HepG2 (cell line): Measurements from ENCODE around the gene RNF4. TPM values are rescaled to one million over a fixed set of nuclear protein-coding genes. Genes with fewer than 3 reads are reported as not detected.

Experiments
- ATAC-seq: fragments of 200-7000 bp; cut with Tn5 transposase; 3 replicates; pipeline ENCODE4 v1.9.1; 2020; ENCODE audit warnings: mild to moderate bottlenecking, moderate library complexity
- BruUV-seq: library from RNA; stranded (reverse); fragments of 400-500 nt; replicated peaks from 2 replicates; lab custom pipeline; 2021; lab: Mats Ljungman, UMichigan
- CTCF ChIA-PET: fragments of 300-600 bp; formaldehyde crosslinking; extraction: SDS; loops from one replicate; lab custom pipeline; 2021; ENCODE audit warnings: low total read pairs, inconsistent platforms, low intra/inter-chr PET ratio; lab: Yijun Ruan, JAX
- POLR2A ChIA-PET: fragments of 350-600 bp; sonication (Branson Sonifier 250); formaldehyde crosslinking; loops from one replicate; lab custom pipeline; 2020; ENCODE audit warnings: antibody characterized with exemption, inconsistent platforms; lab: Yijun Ruan, JAX
- DNase-seq: peaks from one replicate; pipeline ENCODE4 v3.0.0-alpha.2; 2015; ENCODE audit warnings: low spot score
- FAIRE-seq: peaks from 3 replicates; lab custom pipeline; 2011; peaks lifted over from hg19 to GRCh38; lab: Jason Lieb, UNC
- H2AFZ ChIP-seq: one replicate; pipeline ENCODE4 v1.6.1; 2011; ENCODE audit warnings: low read length, inconsistent platforms
- H3K27ac ChIP-seq: fragments of 300-600 bp; 3 replicates; pipeline ENCODE4 v1.8.0; 2011; ENCODE audit warnings: mixed run types, mild to moderate bottlenecking, mixed read lengths, low read length, inconsistent platforms; ENCODE audit not compliant: insufficient read depth; ENCODE audit errors: extremely low read length
- H3K27me3 ChIP-seq, 2 experiments: fragments of 200-600 bp in 1 of 2; 2 replicates in 1 of 2; 3 replicates in 1 of 2; pipeline versions ENCODE4 v1.6.0 to v1.8.0; 2011; ENCODE audit warnings: low read length in 2 of 2, mild to moderate bottlenecking in 2 of 2, moderate library complexity in 2 of 2, inconsistent platforms in 1 of 2; ENCODE audit not compliant: insufficient read depth in 2 of 2, control insufficient read depth in 1 of 2
- H3K36me3 ChIP-seq, 2 experiments: fragments of 200-600 bp in 1 of 2; replicated peaks in 1 of 2; 2 replicates in 1 of 2; 3 replicates in 1 of 2; pipeline versions ENCODE4 v1.5.1 to v1.8.0; 2011; ENCODE audit warnings: low read length in 2 of 2, inconsistent platforms in 1 of 2; ENCODE audit not compliant: insufficient read depth in 2 of 2, control insufficient read depth in 1 of 2
- H3K4me1 ChIP-seq: 2 replicates; pipeline ENCODE4 v1.5.1; 2012; ENCODE audit warnings: low read length, inconsistent platforms; ENCODE audit not compliant: insufficient read depth
- H3K4me2 ChIP-seq: 2 replicates; pipeline ENCODE4 v1.6.0; 2011; ENCODE audit warnings: low read depth, low read length, inconsistent platforms
- H3K4me3 ChIP-seq, 3 experiments: fragments of 200-600 bp in 1 of 3; sonication (generic), shearing (Covaris generic) in 1 of 3; replicated peaks in 1 of 3; 2 replicates each; pipeline ENCODE4 v1.5.1; 2011 to 2016; ENCODE audit warnings: low read length in 3 of 3, inconsistent platforms in 2 of 3, low read depth in 2 of 3, mild to moderate bottlenecking in 2 of 3, control low read depth in 1 of 3, mixed read lengths in 1 of 3; ENCODE audit not compliant: insufficient read depth in 1 of 3
- H3K79me2 ChIP-seq: one replicate; pipeline ENCODE4 v1.6.1; 2011; ENCODE audit warnings: low read length, inconsistent platforms; ENCODE audit not compliant: insufficient read depth
- H3K9ac ChIP-seq: 2 replicates; pipeline ENCODE4 v1.6.0; 2011; ENCODE audit warnings: mild to moderate bottlenecking, low read depth, low read length, inconsistent platforms; ENCODE audit not compliant: insufficient read depth
- H3K9me3 ChIP-seq: 2 replicates; pipeline ENCODE4 v1.5.1; 2012; ENCODE audit warnings: mild to moderate bottlenecking, low read length
- H4K20me1 ChIP-seq: 2 replicates; pipeline ENCODE4 v1.6.0; 2011; ENCODE audit warnings: inconsistent platforms, mild to moderate bottlenecking, low read length, moderate library complexity; ENCODE audit not compliant: insufficient read depth
- CREM ChIP-seq, 2 experiments: sonication (generic) in 1 of 2; formaldehyde crosslinking in 1 of 2; IDR thresholded peaks; 2 replicates each; pipeline versions ENCODE4 v1.4.0 to v1.6.1; 2016 to 2020; ENCODE audit warnings: antibody characterized with exemption in 1 of 2, mild to moderate bottlenecking in 1 of 2, missing genetic modification reagents in 1 of 2
- GATA4 ChIP-seq: sonication (generic); IDR thresholded peaks from 2 replicates; pipeline ENCODE4 v1.6.1; 2016; ENCODE audit warnings: antibody characterized with exemption, low read depth, borderline replicate concordance
- GATAD1 ChIP-seq: IDR thresholded peaks from 2 replicates; pipeline ENCODE4 v1.6.1; 2016; ENCODE audit warnings: missing genetic modification reagents, missing compliant biosample characterization
- KDM2A ChIP-seq: sonication (generic); formaldehyde crosslinking; IDR thresholded peaks from 2 replicates; pipeline ENCODE4 v1.4.0; 2020; ENCODE audit warnings: low read depth, missing genetic modification reagents, borderline replicate concordance
- NR2F6 ChIP-seq, 2 experiments: IDR thresholded peaks; 2 replicates each; pipeline ENCODE4 v1.6.1; 2016; ENCODE audit warnings: antibody characterized with exemption in 1 of 2, mild to moderate bottlenecking in 1 of 2
- POLR2AphosphoS5 ChIP-seq: IDR thresholded peaks from 2 replicates; pipeline ENCODE4 v1.6.1; 2012; ENCODE audit warnings: low read depth, low read length
- POLR2G ChIP-seq: fragments of 200-400 bp; formaldehyde crosslinking; IDR thresholded peaks from 2 replicates; pipeline ENCODE4 v1.6.1; 2018; ENCODE audit warnings: mild to moderate bottlenecking, low read depth, low read length, moderate library complexity
- REL ChIP-seq: sonication (generic); formaldehyde crosslinking; conservative IDR thresholded peaks from 2 replicates; pipeline ENCODE4 v1.8.0; 2022; ENCODE audit warnings: mild to moderate bottlenecking, missing genetic modification reagents, moderate library complexity
- TEAD3 ChIP-seq: optimal IDR thresholded peaks from 2 replicates; pipeline ENCODE3; 2016; ENCODE audit warnings: borderline replicate concordance
- ZNF17 ChIP-seq: sonication (generic); formaldehyde crosslinking; IDR thresholded peaks from 2 replicates; pipeline ENCODE4 v1.5.0; 2020; ENCODE audit warnings: mild to moderate bottlenecking, missing genetic modification reagents
- ZNF562 ChIP-seq: sonication (generic); formaldehyde crosslinking; IDR thresholded peaks from 2 replicates; pipeline ENCODE4 v1.8.0; 2022; ENCODE audit warnings: missing genetic modification reagents, borderline replicate concordance
- WGBS: methylation state at CpG from one replicate; pipeline ENCODE4 v1.1.6; 2017; ENCODE audit warnings: low lambda C conversion rate; 5-methylcytosine and 5-hydroxymethylcytosine counted together
- in situ Hi-C: cut with HindIII; loops from 2 replicates; pipeline ENCODE4 v1.10.0; 2017; ENCODE audit warnings: low pct_unique_long_range_greater_than_20kb; ENCODE audit not compliant: extremely low pct_ligation_motif_present
- intact Hi-C: fragments of 100-400 bp; cut with micrococcal nuclease; formaldehyde crosslinking; loops from one replicate; pipeline ENCODE4 v1.10.0; 2022; ENCODE audit not compliant: unreplicated experiment
- polyA plus RNA-seq, 8 experiments: library from polyadenylated mRNA; depleted of rRNA in 3 of 8; stranded (reverse) in 7 of 8; unstranded in 1 of 8; fragments of >200 nt; fragmentation: Illumina TruSeq in 4 of 8; extraction: Trizol in 4 of 8; gene quantifications; 2 replicates each; pipeline versions ENCODE4 v1.2.1 to v1.2.3, GENCODE V29; 2011 to 2016; ENCODE audit warnings: low read depth in 4 of 8, missing spikeins in 1 of 8, mixed read lengths in 1 of 8; ENCODE audit not compliant: insufficient read depth in 1 of 8
- total RNA-seq, 5 experiments: library from RNA; depleted of rRNA; stranded (reverse); fragments of >200 nt; fragmentation: Illumina TruSeq; extraction: Trizol; gene quantifications; 2 replicates each; pipeline ENCODE4 v1.2.3, GENCODE V29; 2016; ENCODE audit warnings: low read depth in 1 of 5
- TF ChIP-seq, protein P1 (sequence below): sonication (generic); formaldehyde crosslinking; IDR thresholded peaks from 2 replicates; pipeline ENCODE4 v1.4.0; 2020; ENCODE audit warnings: missing genetic modification reagents
- TF ChIP-seq, protein P2 (sequence below): sonication (generic); formaldehyde crosslinking; IDR thresholded peaks from 2 replicates; pipeline ENCODE4 v1.4.0; 2020; ENCODE audit warnings: missing genetic modification reagents
- TF ChIP-seq, protein P3 (sequence below): sonication (generic); formaldehyde crosslinking; IDR thresholded peaks from 2 replicates; pipeline ENCODE4 v1.4.0; 2020; ENCODE audit warnings: mild to moderate bottlenecking, missing genetic modification reagents
- TF ChIP-seq, protein P4 (sequence below): IDR thresholded peaks from 2 replicates; pipeline ENCODE4 v1.6.1; 2016; ENCODE audit warnings: mild to moderate bottlenecking

The RNF4 gene
- total and polyA plus RNA-seq, 2 of the 13 experiments (the other 11 are each of a cell fraction or from before 2014, with no cell fraction given) = 38.1 to 45.1 TPM

DNA sequence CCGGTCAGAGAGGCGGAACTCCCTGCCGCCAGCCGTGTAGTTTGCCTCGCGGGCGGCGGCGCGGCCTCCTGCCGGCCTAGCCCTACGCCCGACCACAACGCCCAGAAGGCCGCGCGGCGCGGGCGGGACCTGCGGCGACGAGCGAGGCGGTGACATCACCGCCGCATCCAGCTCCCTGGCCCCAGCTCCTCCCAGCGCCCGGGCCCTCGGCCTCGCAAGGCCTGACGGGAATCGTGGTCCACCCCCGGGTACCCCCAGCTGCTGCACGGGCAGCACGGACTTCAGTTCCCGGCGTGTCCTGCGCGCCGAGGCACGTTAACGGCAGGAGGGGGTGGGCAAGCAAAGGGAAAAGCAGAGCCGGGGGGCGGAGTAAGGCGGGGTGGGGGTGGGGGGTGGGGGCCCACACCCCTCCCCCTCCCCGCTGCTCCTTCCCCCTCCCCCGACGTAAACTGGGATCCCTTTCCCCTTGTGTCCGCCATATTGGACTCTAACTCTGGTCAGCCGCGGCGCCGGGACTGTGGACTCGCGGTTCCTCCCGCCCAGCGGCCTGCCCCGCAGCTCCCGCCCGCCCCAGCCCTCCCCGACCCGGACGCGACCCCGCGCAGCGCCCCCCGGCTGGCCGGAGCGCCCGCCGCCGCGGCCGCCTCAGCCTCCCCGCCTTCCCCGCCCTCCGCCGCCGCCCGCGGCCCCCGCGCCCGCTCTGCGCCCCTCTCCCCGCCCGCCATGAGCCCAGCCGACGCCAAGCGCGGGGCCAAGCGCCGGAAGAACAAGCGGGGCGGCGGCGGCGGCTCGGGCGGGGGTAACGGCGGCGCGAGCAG, 67.5 kb downstream of the RNF4 start, which contains the start of gene FAM193A:
FAM193A (plus strand) TSS at position 455 of the 818 bp plus-strand sequence; CDS start at position 724, 269 bp downstream.
- Histone ChIP-seq H3K79me2 (peaks cover 41% of the 10 kb centered on the region), H3K36me3 (no peaks in the 10 kb centered on the region), H3K4me2 (peak within 1 kb of the TSS; percentile 96), H4K20me1 (peaks cover 22% of the 10 kb centered on the region), H2AFZ (no peak within 1 kb of the TSS), H3K9me3 (no peaks in the 10 kb centered on the region), H3K4me3 (peak within 1 kb of the TSS; percentile 89 to 92 (median 91)), H3K27me3 (no peaks in the 10 kb centered on the region; a peak in 1 of 5 replicates), H3K4me1 (peaks cover 20% of the 10 kb centered on the region), H3K27ac (peak within 1 kb of the TSS; percentile 86), H3K9ac (peak within 1 kb of the TSS; percentile 94)
- DNase-seq (peak; percentile 96), ATAC-seq (peak; percentile 90), FAIRE-seq (no peak)
- POLR2A ChIA-PET = interaction anchor here (0.6 to 2.5 kb wide), 15 partner anchors 8 to 399 kb away, joined by 3 to 25 read pairs (median 3); partner anchors contain the start of genes HAUS3, MXD4, POLN and RNF4
- CTCF ChIA-PET = no interaction called here
- in situ Hi-C loops (no loop called here), intact Hi-C loops (loop anchor here (2.0 kb wide), 1 partner anchor 68 kb away; the partner anchor contains the start of gene RNF4)
- no TSS peak for BruUV-seq
- 2% methylated on average over 19 of the region's 106 CpGs for WGBS
- TF ChIP-seq POLR2AphosphoS5 = peak; percentile 52; the same call in 1 of the 2 replicates
- TF ChIP-seq GATAD1 (CRISPR knock-in tag) = peak; percentile 48; the same call in 1 of the 2 replicates
- peak; percentile 36; the same call in 1 of the 2 replicates for TF ChIP-seq KDM2A (CRISPR knock-in tag)
- TF ChIP-seq CREM (IDR thresholded peaks at IDR 0.05) = peak; percentile 87
- no peak for TF ChIP-seq CREM (CRISPR knock-in tag; IDR thresholded peaks at IDR 0.05)
- TF ChIP-seq GATA4 = no peak
- peak; percentile 33 for TF ChIP-seq POLR2G
- no peak for TF ChIP-seq ZNF562 (CRISPR knock-in tag)
- TF ChIP-seq, protein P1, sequence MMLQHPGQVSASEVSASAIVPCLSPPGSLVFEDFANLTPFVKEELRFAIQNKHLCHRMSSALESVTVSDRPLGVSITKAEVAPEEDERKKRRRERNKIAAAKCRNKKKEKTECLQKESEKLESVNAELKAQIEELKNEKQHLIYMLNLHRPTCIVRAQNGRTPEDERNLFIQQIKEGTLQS (CRISPR knock-in tag) = peak; percentile 70
- TF ChIP-seq, protein P2, sequence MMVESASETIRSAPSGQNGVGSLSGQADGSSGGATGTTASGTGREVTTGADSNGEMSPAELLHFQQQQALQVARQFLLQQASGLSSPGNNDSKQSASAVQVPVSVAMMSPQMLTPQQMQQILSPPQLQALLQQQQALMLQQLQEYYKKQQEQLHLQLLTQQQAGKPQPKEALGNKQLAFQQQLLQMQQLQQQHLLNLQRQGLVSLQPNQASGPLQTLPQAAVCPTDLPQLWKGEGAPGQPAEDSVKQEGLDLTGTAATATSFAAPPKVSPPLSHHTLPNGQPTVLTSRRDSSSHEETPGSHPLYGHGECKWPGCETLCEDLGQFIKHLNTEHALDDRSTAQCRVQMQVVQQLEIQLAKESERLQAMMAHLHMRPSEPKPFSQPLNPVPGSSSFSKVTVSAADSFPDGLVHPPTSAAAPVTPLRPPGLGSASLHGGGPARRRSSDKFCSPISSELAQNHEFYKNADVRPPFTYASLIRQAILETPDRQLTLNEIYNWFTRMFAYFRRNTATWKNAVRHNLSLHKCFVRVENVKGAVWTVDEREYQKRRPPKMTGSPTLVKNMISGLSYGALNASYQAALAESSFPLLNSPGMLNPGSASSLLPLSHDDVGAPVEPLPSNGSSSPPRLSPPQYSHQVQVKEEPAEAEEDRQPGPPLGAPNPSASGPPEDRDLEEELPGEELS (CRISPR knock-in tag) = 0 out of 2 replicates have a peak, but pooled peaks have one; percentile 22
- TF ChIP-seq ZNF17 (CRISPR knock-in tag) = no peak
- TF ChIP-seq NR2F6 (IDR thresholded peaks at IDR 0.05) = no peak
- TF ChIP-seq NR2F6 (CRISPR knock-in tag; IDR thresholded peaks at IDR 0.05) = peak; percentile 13; the same call in 1 of the 2 replicates
- TF ChIP-seq TEAD3 (CRISPR knock-in tag) = peak; percentile 40
- TF ChIP-seq, protein P3, sequence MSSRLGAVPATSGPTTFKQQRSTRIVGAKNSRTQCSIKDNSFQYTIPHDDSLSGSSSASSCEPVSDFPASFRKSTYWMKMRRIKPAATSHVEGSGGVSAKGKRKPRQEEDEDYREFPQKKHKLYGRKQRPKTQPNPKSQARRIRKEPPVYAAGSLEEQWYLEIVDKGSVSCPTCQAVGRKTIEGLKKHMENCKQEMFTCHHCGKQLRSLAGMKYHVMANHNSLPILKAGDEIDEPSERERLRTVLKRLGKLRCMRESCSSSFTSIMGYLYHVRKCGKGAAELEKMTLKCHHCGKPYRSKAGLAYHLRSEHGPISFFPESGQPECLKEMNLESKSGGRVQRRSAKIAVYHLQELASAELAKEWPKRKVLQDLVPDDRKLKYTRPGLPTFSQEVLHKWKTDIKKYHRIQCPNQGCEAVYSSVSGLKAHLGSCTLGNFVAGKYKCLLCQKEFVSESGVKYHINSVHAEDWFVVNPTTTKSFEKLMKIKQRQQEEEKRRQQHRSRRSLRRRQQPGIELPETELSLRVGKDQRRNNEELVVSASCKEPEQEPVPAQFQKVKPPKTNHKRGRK (CRISPR knock-in tag) = no peak
- no peak for TF ChIP-seq REL (CRISPR knock-in tag)
- TF ChIP-seq, protein P4, sequence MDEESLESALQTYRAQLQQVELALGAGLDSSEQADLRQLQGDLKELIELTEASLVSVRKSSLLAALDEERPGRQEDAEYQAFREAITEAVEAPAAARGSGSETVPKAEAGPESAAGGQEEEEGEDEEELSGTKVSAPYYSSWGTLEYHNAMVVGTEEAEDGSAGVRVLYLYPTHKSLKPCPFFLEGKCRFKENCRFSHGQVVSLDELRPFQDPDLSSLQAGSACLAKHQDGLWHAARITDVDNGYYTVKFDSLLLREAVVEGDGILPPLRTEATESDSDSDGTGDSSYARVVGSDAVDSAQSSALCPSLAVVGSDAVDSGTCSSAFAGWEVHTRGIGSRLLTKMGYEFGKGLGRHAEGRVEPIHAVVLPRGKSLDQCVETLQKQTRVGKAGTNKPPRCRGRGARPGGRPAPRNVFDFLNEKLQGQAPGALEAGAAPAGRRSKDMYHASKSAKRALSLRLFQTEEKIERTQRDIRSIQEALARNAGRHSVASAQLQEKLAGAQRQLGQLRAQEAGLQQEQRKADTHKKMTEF = 0 out of 2 replicates have a peak, but pooled peaks have one; percentile 14
